ENCODE data around the gene ZNF335. TPM values are rescaled to one million over a fixed set of nuclear protein-coding genes. Genes with fewer than 3 reads are reported as not detected.

ZNF335 gene
- total and polyA plus RNA-seq, 2 of the 13 experiments (the other 11 are each of a cell fraction or from before 2014, with no cell fraction given) = 9.7 to 13.7 TPM

DNA sequence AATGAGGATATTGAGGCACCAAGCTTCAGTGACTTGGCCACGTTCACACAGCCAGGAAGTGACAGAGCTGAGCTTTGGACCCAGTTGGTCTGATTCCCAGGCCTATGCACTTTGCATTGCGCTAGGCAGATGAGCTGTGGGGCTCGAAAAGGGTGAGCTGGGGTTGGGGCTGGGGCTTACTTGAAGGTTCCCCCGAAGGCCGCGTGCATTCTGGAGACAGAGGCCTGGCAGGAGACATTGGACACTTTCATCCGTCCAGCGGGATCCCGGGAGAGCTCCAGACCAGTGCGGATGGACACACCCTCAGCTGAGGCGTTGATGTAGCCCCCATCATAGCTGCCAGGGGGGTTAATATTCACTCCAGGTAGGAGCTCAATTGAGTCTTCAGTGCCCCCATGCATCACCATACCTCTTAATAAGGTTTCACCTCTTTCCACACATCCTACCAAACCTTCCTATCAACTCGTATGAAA is 62.6 kb downstream of the ZNF335 start (continued):
- TF ChIP-seq, protein P1, sequence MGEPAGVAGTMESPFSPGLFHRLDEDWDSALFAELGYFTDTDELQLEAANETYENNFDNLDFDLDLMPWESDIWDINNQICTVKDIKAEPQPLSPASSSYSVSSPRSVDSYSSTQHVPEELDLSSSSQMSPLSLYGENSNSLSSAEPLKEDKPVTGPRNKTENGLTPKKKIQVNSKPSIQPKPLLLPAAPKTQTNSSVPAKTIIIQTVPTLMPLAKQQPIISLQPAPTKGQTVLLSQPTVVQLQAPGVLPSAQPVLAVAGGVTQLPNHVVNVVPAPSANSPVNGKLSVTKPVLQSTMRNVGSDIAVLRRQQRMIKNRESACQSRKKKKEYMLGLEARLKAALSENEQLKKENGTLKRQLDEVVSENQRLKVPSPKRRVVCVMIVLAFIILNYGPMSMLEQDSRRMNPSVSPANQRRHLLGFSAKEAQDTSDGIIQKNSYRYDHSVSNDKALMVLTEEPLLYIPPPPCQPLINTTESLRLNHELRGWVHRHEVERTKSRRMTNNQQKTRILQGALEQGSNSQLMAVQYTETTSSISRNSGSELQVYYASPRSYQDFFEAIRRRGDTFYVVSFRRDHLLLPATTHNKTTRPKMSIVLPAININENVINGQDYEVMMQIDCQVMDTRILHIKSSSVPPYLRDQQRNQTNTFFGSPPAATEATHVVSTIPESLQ (CRISPR knock-in tag; conservative IDR thresholded peaks at IDR 0.05) = 0 out of 2 replicates have a peak, but pooled peaks have one; percentile 69
- TF ChIP-seq, protein P2, sequence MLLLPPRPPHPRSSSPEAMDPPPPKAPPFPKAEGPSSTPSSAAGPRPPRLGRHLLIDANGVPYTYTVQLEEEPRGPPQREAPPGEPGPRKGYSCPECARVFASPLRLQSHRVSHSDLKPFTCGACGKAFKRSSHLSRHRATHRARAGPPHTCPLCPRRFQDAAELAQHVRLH (CRISPR knock-in tag; IDR thresholded peaks at IDR 0.05; ENCODE audit: borderline replicate concordance, low read depth) = 0 out of 2 replicates have a peak, but pooled peaks have one; percentile 17
- TF ChIP-seq NONO (IDR thresholded peaks at IDR 0.05) (no peak), NONO (CRISPR knock-in tag; conservative IDR thresholded peaks at IDR 0.05) (peak; percentile 9; the same call in 1 of the 2 replicates), GLI4 (CRISPR knock-in tag; IDR thresholded peaks at IDR 0.05; ENCODE audit: borderline replicate concordance) (no peak), ZNF614 (CRISPR knock-in tag; IDR thresholded peaks at IDR 0.05; ENCODE audit: borderline replicate concordance) (peak; percentile 6; the same call in 1 of the 2 replicates), ZNF329 (CRISPR knock-in tag; IDR thresholded peaks at IDR 0.05; ENCODE audit: low read depth) (0 out of 2 replicates have a peak, but pooled peaks have one; percentile 38), ZNF766 (CRISPR knock-in tag; IDR thresholded peaks at IDR 0.05; ENCODE audit: borderline replicate concordance) (0 out of 2 replicates have a peak, but pooled peaks have one; percentile 9)
- TF ChIP-seq, protein P3, sequence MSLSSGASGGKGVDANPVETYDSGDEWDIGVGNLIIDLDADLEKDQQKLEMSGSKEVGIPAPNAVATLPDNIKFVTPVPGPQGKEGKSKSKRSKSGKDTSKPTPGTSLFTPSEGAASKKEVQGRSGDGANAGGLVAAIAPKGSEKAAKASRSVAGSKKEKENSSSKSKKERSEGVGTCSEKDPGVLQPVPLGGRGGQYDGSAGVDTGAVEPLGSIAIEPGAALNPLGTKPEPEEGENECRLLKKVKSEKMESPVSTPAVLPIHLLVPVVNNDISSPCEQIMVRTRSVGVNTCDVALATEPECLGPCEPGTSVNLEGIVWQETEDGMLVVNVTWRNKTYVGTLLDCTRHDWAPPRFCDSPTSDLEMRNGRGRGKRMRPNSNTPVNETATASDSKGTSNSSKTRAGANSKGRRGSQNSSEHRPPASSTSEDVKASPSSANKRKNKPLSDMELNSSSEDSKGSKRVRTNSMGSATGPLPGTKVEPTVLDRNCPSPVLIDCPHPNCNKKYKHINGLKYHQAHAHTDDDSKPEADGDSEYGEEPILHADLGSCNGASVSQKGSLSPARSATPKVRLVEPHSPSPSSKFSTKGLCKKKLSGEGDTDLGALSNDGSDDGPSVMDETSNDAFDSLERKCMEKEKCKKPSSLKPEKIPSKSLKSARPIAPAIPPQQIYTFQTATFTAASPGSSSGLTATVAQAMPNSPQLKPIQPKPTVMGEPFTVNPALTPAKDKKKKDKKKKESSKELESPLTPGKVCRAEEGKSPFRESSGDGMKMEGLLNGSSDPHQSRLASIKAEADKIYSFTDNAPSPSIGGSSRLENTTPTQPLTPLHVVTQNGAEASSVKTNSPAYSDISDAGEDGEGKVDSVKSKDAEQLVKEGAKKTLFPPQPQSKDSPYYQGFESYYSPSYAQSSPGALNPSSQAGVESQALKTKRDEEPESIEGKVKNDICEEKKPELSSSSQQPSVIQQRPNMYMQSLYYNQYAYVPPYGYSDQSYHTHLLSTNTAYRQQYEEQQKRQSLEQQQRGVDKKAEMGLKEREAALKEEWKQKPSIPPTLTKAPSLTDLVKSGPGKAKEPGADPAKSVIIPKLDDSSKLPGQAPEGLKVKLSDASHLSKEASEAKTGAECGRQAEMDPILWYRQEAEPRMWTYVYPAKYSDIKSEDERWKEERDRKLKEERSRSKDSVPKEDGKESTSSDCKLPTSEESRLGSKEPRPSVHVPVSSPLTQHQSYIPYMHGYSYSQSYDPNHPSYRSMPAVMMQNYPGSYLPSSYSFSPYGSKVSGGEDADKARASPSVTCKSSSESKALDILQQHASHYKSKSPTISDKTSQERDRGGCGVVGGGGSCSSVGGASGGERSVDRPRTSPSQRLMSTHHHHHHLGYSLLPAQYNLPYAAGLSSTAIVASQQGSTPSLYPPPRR (CRISPR knock-in tag; IDR thresholded peaks at IDR 0.05; ENCODE audit: borderline replicate concordance) = no peak; the same call in 1 of the 2 replicates
- TF ChIP-seq, protein P4, sequence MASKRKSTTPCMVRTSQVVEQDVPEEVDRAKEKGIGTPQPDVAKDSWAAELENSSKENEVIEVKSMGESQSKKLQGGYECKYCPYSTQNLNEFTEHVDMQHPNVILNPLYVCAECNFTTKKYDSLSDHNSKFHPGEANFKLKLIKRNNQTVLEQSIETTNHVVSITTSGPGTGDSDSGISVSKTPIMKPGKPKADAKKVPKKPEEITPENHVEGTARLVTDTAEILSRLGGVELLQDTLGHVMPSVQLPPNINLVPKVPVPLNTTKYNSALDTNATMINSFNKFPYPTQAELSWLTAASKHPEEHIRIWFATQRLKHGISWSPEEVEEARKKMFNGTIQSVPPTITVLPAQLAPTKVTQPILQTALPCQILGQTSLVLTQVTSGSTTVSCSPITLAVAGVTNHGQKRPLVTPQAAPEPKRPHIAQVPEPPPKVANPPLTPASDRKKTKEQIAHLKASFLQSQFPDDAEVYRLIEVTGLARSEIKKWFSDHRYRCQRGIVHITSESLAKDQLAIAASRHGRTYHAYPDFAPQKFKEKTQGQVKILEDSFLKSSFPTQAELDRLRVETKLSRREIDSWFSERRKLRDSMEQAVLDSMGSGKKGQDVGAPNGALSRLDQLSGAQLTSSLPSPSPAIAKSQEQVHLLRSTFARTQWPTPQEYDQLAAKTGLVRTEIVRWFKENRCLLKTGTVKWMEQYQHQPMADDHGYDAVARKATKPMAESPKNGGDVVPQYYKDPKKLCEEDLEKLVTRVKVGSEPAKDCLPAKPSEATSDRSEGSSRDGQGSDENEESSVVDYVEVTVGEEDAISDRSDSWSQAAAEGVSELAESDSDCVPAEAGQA (IDR thresholded peaks at IDR 0.05; ENCODE audit: low read depth) = no peak
- TF ChIP-seq, protein P4 (CRISPR knock-in tag; IDR thresholded peaks at IDR 0.05; ENCODE audit: borderline replicate concordance) = no peak
- TF ChIP-seq, protein P5, sequence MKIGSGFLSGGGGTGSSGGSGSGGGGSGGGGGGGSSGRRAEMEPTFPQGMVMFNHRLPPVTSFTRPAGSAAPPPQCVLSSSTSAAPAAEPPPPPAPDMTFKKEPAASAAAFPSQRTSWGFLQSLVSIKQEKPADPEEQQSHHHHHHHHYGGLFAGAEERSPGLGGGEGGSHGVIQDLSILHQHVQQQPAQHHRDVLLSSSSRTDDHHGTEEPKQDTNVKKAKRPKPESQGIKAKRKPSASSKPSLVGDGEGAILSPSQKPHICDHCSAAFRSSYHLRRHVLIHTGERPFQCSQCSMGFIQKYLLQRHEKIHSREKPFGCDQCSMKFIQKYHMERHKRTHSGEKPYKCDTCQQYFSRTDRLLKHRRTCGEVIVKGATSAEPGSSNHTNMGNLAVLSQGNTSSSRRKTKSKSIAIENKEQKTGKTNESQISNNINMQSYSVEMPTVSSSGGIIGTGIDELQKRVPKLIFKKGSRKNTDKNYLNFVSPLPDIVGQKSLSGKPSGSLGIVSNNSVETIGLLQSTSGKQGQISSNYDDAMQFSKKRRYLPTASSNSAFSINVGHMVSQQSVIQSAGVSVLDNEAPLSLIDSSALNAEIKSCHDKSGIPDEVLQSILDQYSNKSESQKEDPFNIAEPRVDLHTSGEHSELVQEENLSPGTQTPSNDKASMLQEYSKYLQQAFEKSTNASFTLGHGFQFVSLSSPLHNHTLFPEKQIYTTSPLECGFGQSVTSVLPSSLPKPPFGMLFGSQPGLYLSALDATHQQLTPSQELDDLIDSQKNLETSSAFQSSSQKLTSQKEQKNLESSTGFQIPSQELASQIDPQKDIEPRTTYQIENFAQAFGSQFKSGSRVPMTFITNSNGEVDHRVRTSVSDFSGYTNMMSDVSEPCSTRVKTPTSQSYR (CRISPR knock-in tag; IDR thresholded peaks at IDR 0.05; ENCODE audit: borderline replicate concordance) = peak; percentile 28; the same call in 1 of the 2 replicates

Data from HepG2 (cell line).